PC-9 (cell line): Measurements from ENCODE around the gene USP11. TPM values are rescaled to one million over a fixed set of nuclear protein-coding genes. Genes with fewer than 3 reads are reported as not detected.

Source experiments
- BruUV-seq: library from RNA; stranded (reverse); fragments of 400-500 nt; replicated peaks from 2 replicates; lab custom pipeline; 2021; lab: Mats Ljungman, UMichigan
- CTCF ChIA-PET: fragments of 300-600 bp; sonication (Branson Sonifier 250); formaldehyde crosslinking; loops from one replicate; lab custom pipeline; 2022; ENCODE audit warnings: antibody characterized with exemption; lab: Charles Lee
- POLR2A ChIA-PET: fragments of 300-600 bp; sonication (Branson Sonifier 250); formaldehyde crosslinking; loops from one replicate; lab custom pipeline; 2022; ENCODE audit warnings: antibody characterized with exemption; ENCODE audit not compliant: unreplicated experiment; lab: Charles Lee
- DNase-seq, 2 experiments: peaks; one replicate each; pipeline versions ENCODE4 v3.0.0 to v3.0.0-alpha.2; 2015 to 2022; ENCODE audit warnings: mixed read lengths in 1 of 2
- H2AFZ ChIP-seq: fragments of 200-600 bp; sonication (generic); 2 replicates; pipeline ENCODE4 v1.8.1; 2017; ENCODE audit warnings: antibody characterized with exemption
- H3F3A ChIP-seq: fragments of 200-600 bp; sonication (generic); 2 replicates; pipeline ENCODE4 v1.8.1; 2017; ENCODE audit warnings: antibody characterized with exemption, mild to moderate bottlenecking, low read depth; ENCODE audit not compliant: insufficient read depth
- H3K27ac ChIP-seq: fragments of 200-600 bp; sonication (generic); 2 replicates; pipeline ENCODE4 v1.6.1; 2016; ENCODE audit warnings: mixed run types
- H3K27me3 ChIP-seq: fragments of 200-600 bp; sonication (generic); 2 replicates; pipeline ENCODE4 v1.6.1; 2016; ENCODE audit warnings: low read depth, mixed run types; ENCODE audit not compliant: insufficient read depth
- H3K36me3 ChIP-seq: fragments of 200-600 bp; sonication (generic); 2 replicates; pipeline ENCODE4 v1.6.1; 2016; ENCODE audit warnings: low read depth, mixed run types
- H3K4me1 ChIP-seq: fragments of 200-600 bp; sonication (generic); replicated peaks from 2 replicates; pipeline ENCODE4 v1.6.1; 2016; ENCODE audit warnings: mixed run types; ENCODE audit not compliant: insufficient read depth
- H3K4me2 ChIP-seq: fragments of 200-600 bp; sonication (generic); 2 replicates; pipeline ENCODE4 v1.6.1; 2017; ENCODE audit warnings: mixed run types
- H3K4me3 ChIP-seq: fragments of 200-600 bp; sonication (generic); 2 replicates; pipeline ENCODE4 v1.6.1; 2016; ENCODE audit warnings: mixed run types
- H3K79me2 ChIP-seq: fragments of 200-600 bp; sonication (generic); 2 replicates; pipeline ENCODE4 v1.6.1; 2017; ENCODE audit warnings: low read depth, mixed run types
- H3K9me2 ChIP-seq: fragments of 200-600 bp; sonication (generic); 2 replicates; pipeline ENCODE4 v1.8.1; 2017; ENCODE audit warnings: mild to moderate bottlenecking; ENCODE audit not compliant: insufficient read depth
- H3K9me3 ChIP-seq: fragments of 200-600 bp; sonication (generic); 2 replicates; pipeline ENCODE4 v1.8.1; 2016; ENCODE audit warnings: low read depth; ENCODE audit not compliant: insufficient read depth
- H4K20me1 ChIP-seq: fragments of 200-600 bp; sonication (generic); 2 replicates; pipeline ENCODE4 v1.8.1; 2017; ENCODE audit not compliant: insufficient read depth
- EZH2 ChIP-seq: fragments of 200-600 bp; sonication (generic); IDR thresholded peaks from 2 replicates; pipeline ENCODE4 v1.8.0; 2017; ENCODE audit warnings: antibody characterized with exemption, low read depth
- intact Hi-C: fragments of 100-400 bp; cut with micrococcal nuclease; formaldehyde crosslinking; loops from one replicate; pipeline ENCODE4 v1.10.0; 2022; ENCODE audit not compliant: unreplicated experiment
- total RNA-seq: library from RNA; stranded (reverse); gene quantifications from 2 replicates; pipeline ENCODE4 v1.2.3, GENCODE V29; 2021
- TF ChIP-seq, protein P1 (sequence below): fragments of 200-600 bp; sonication (generic); conservative IDR thresholded peaks from 2 replicates; pipeline ENCODE4 v1.6.1; 2017; ENCODE audit warnings: mixed run types, antibody characterized with exemption, mild to moderate bottlenecking, moderate library complexity

Gene USP11
- total RNA-seq, 1 experiment from 2014 or later: 25.3 TPM

DNA sequence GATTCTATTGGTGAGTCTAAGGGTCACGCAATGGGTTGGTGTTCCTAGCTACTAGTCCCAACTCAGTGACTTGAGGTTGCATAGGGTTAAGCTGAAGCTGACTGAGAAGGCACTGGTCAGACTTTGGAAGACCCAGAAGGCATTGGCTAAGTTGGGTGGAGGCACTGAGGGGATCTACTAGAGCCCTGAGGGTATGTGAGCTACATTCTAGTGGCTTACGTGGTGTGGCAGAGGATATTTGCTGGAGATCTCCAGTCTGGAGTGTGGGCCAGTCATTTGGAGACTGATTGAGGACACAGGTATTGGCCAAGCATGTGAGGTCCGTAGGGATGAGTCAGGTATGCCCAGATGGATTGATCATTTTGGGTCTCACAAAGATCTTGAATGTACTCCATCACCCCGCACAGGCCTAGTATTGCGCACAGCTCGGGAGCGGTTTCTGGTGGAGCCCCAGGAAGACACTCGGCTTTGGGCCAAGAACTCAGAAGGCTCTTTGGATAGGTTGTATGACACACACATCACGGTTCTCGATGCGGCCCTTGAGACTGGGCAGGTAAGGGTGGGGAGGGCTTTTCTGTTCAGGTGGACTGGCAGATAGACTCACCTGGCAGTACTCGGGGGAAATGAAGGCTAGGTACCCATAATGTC is 7.2 kb downstream of the USP11 start:
- Histone ChIP-seq H2AFZ (no peak overlapping the region), H3K4me2 (no peak overlapping the region), H3K4me1 (no peaks in the 10 kb centered on the region), H4K20me1 (no peaks in the 10 kb centered on the region), H3F3A (no peaks in the 10 kb centered on the region), H3K4me3 (no peak overlapping the region), H3K27me3 (no peaks in the 10 kb centered on the region), H3K9me3 (no peaks in the 10 kb centered on the region), H3K36me3 (no peaks in the 10 kb centered on the region), H3K27ac (no peak overlapping the region), H3K9me2 (no peaks in the 10 kb centered on the region), H3K79me2 (0 out of 2 replicates have a peak, but pooled peaks cover 9% of the 10 kb centered on the region)
- ChIA-PET POLR2A (no interaction called here), CTCF (no interaction called here)
- DNase-seq: no peak
- no TSS peak for BruUV-seq
- TF ChIP-seq EZH2: no peak
- TF ChIP-seq, protein P1, sequence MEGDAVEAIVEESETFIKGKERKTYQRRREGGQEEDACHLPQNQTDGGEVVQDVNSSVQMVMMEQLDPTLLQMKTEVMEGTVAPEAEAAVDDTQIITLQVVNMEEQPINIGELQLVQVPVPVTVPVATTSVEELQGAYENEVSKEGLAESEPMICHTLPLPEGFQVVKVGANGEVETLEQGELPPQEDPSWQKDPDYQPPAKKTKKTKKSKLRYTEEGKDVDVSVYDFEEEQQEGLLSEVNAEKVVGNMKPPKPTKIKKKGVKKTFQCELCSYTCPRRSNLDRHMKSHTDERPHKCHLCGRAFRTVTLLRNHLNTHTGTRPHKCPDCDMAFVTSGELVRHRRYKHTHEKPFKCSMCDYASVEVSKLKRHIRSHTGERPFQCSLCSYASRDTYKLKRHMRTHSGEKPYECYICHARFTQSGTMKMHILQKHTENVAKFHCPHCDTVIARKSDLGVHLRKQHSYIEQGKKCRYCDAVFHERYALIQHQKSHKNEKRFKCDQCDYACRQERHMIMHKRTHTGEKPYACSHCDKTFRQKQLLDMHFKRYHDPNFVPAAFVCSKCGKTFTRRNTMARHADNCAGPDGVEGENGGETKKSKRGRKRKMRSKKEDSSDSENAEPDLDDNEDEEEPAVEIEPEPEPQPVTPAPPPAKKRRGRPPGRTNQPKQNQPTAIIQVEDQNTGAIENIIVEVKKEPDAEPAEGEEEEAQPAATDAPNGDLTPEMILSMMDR: no peak
- intact Hi-C loops: no loop called here

DNA sequence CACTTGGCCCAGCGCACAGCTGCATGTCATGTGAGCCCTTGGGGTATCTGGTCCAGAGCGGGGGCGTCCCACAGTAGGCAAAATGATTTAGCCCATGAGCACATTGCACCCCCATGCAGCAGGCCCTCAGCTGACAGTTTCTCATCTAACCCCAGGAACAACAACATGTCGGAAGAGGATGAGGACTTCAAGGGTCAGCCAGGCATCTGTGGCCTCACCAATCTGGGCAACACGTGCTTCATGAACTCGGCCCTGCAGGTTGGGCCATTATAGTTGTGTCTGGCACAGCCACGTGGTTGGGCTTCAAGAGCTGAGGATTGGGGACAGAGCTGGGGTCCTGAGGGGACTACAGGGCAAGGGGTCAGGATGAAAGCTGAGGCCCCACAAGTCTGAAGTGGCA is 7.8 kb downstream of the USP11 start:
- Histone ChIP-seq H3K4me1 (no peaks in the 10 kb centered on the region), H3K36me3 (no peaks in the 10 kb centered on the region), H2AFZ (no peak overlapping the region), H3K79me2 (0 out of 2 replicates have a peak, but pooled peaks cover 6% of the 10 kb centered on the region), H3K9me2 (no peaks in the 10 kb centered on the region), H3K9me3 (no peaks in the 10 kb centered on the region), H3K4me2 (no peak overlapping the region), H3K27me3 (no peaks in the 10 kb centered on the region), H3K4me3 (no peak overlapping the region), H4K20me1 (no peaks in the 10 kb centered on the region), H3F3A (no peaks in the 10 kb centered on the region), H3K27ac (no peak overlapping the region)
- TF ChIP-seq, protein P1: no peak
- no peak for TF ChIP-seq EZH2
- intact Hi-C loops: no loop called here
- no peak for DNase-seq
- no TSS peak for BruUV-seq
- POLR2A ChIA-PET: no interaction called here
- CTCF ChIA-PET: no interaction called here

DNA sequence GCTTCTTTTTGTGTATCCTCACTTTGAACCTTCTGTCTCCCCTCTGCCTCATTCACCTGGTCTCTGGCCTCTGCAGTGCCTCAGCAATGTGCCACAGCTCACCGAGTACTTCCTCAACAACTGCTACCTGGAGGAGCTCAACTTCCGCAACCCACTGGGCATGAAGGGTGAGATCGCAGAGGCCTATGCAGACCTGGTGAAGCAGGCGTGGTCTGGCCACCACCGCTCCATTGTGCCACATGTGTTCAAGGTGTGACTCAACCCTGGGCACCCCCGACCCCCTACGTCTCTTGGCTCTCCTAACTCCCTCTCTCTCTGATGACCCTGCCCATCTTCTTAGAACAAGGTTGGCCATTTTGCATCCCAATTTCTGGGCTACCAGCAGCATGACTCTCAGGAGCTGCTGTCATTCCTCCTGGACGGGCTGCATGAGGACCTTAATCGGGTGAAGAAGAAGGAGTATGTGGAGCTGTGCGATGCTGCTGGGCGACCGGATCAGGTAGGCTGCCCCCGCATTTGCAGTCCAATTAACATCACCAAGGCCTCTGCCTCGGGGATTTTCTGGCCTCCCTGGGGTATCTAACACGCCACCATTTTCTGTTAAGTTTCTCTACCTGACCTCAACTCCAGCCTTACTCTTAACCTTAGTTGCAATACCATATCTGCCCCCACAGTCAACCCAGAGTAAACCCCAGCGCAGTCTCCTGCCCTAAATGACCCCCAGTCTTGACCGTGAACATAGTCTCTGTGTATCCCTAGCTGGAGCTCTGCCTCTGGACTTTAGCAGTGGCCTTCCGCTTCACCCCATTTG is 8.6 kb downstream of the USP11 start:
- Histone ChIP-seq H4K20me1 (no peaks in the 10 kb centered on the region), H3K36me3 (no peaks in the 10 kb centered on the region), H3K79me2 (no peaks in the 10 kb centered on the region), H3F3A (no peaks in the 10 kb centered on the region), H2AFZ (no peak overlapping the region), H3K27ac (no peak overlapping the region), H3K4me1 (no peaks in the 10 kb centered on the region), H3K9me2 (no peaks in the 10 kb centered on the region), H3K9me3 (no peaks in the 10 kb centered on the region), H3K4me3 (no peak overlapping the region), H3K27me3 (no peaks in the 10 kb centered on the region), H3K4me2 (no peak overlapping the region)
- intact Hi-C loops: no loop called here
- BruUV-seq: no TSS peak
- TF ChIP-seq, protein P1: no peak
- no peak for TF ChIP-seq EZH2
- ChIA-PET POLR2A (no interaction called here), CTCF (no interaction called here)
- no peak for DNase-seq
